Mucosa of stomach (tissue), 1 donor: Measurements from ENCODE around the gene MAPK1.
"Not testable (repeated sequence)": the region's sequence is repeated elsewhere in the genome, so short reads cannot be mapped to it uniquely, and the experiment has no call there.

ENCODE experiments used
- H3K27me3 ChIP-seq: one replicate; pipeline ENCODE4 v1.7.0; 2013; ENCODE audit warnings: mild to moderate bottlenecking, low read length; ENCODE audit not compliant: control insufficient read depth, insufficient read depth
- H3K36me3 ChIP-seq: one replicate; pipeline ENCODE4 v1.7.0; 2013; ENCODE audit warnings: low read length; ENCODE audit not compliant: control insufficient read depth, insufficient read depth
- H3K4me1 ChIP-seq: one replicate; pipeline ENCODE4 v1.7.0; 2013; ENCODE audit warnings: mild to moderate bottlenecking, low read length; ENCODE audit not compliant: control insufficient read depth, insufficient read depth
- H3K4me3 ChIP-seq: one replicate; pipeline ENCODE4 v1.7.0; 2013; ENCODE audit warnings: low read length
- H3K9ac ChIP-seq: one replicate; pipeline ENCODE4 v1.7.0; 2013; ENCODE audit warnings: mild to moderate bottlenecking, low read length, moderate library complexity
- H3K9me3 ChIP-seq: one replicate; pipeline ENCODE4 v1.7.0; 2013; ENCODE audit warnings: mild to moderate bottlenecking, low read length, moderate library complexity; ENCODE audit not compliant: control insufficient read depth
- donor health status: Pancreatic carcinoma.

MAPK1 gene

DNA sequence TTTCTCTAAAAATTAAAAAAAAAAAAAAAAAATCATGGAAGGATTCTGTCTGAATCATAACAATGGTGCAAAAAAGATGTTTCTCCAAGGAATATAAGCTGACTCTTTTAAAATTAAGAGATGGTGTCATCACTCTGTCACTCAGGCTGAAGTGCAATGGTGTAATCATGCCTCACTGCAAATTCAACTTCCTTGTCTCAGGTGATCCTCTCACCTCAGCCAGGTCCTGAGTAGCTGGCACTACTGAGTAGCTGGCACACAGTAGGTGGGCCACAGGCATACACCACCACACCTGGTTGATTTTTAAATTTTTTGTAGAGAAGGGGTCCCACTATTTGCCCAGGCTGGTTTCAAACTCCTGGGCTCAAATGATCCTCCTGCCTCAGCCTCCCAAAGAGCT lies 77.1 kb downstream of the MAPK1 start:
- no peaks in the 10 kb centered on the region for H3K27me3 ChIP-seq
- no peaks in the 10 kb centered on the region for H3K36me3 ChIP-seq
- no peaks in the 10 kb centered on the region for H3K9me3 ChIP-seq
- peaks cover 15% of the 10 kb centered on the region for H3K4me1 ChIP-seq
- H3K4me3 ChIP-seq, result no peak overlapping the region
- no peak overlapping the region for H3K9ac ChIP-seq

DNA sequence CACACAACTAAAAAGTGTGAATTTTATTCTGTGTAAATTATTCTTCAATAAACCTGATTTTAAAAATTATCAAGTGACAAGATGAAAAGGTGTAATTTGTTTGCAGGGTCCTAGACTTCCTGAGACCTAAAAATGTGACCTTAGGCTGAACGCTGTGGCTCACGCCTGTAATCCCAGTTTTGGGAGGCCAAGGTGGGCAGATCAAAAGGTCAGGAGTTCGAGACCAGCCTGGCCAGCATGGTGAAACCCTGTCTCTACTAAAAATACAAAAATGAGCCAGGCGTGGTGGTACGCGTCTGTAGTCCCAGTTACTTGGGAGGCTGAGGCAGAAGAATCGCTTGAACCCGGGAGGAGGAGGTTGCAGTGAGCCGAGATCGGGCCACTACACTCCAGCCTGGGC lies 79.9 kb downstream of the MAPK1 start:
- H3K27me3 ChIP-seq, H3K4me3 ChIP-seq, H3K9ac ChIP-seq, H3K9me3 ChIP-seq, H3K36me3 ChIP-seq: not testable (repeated sequence)
- H3K4me1 ChIP-seq, result peaks cover 15% of the 10 kb centered on the region

DNA sequence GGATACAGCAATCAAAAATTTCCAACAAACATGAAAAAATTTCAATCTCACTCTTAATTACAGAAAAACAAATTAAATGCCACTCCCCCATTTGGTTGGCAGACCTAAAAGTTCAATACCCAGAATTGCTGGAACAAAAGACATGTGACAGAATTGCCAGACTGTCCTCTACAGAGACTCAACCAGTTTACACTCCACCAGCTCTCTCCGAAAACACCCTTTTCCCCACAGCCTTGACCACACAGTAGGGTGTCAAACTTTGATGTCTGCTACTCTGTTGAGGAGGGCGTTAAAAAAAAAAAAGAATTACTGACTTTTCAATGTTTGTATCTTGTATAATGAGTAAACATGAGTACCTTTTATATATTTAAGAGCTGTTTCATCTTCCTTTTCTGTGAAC lies 87.2 kb downstream of the MAPK1 start:
- H3K36me3 ChIP-seq, result no peaks in the 10 kb centered on the region
- H3K9me3 ChIP-seq, result no peaks in the 10 kb centered on the region
- no peak overlapping the region for H3K9ac ChIP-seq
- H3K27me3 ChIP-seq, result no peaks in the 10 kb centered on the region
- no peaks in the 10 kb centered on the region for H3K4me1 ChIP-seq
- no peak overlapping the region for H3K4me3 ChIP-seq

DNA sequence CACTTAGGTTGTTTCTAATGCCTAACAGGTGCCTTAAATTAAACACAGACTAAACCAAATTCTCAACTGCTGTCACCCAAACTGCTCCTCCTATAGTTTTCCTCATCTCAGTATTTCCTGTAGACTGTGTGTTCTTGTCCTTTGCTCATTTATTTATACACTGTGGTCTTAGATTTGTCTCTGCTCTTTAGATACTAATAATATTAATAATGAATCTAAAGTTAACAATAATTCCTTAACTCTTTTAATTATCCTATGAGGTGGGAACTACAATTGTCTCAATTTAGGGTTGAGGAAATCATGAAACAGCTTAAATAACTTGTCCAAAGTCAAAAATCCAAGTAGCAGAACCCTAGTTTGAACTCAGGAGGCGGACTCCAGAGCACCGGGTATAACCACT lies 88.0 kb downstream of the MAPK1 start:
- Histone ChIP-seq H3K9me3 (no peaks in the 10 kb centered on the region), H3K36me3 (no peaks in the 10 kb centered on the region), H3K9ac (no peak overlapping the region), H3K4me3 (no peak overlapping the region), H3K27me3 (no peaks in the 10 kb centered on the region), H3K4me1 (peaks cover 3% of the 10 kb centered on the region)

DNA sequence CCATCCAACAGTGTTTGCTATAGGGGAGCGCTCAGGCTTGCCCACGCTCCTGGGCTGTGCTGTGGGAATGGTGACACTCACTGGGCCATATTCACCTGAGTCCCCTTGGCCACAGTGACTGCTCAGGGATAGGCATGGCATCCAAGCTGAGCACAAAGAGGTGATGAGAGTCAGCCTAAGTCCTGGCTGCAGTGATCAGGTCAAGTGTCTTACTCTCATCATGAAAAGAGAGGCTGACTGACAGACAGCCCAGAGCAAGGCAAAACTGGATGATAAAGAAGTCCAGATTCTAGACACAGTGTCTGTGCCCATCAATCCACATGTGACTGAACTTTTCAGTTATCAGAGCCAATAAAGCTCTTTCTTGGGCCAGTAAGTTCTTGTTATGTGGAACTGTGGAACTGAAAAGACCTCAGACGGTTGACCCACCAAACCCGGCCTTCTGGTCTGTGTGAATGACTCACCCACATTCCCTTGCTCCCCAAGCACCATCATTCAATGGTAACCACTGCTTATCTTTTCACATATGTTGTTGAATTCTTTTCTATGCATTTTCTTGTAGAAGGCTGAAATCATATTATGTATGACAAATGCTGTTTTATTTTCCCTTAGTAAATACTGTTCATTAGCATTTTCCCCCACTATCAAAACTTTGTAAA lies 88.6 kb downstream of the MAPK1 start:
- Histone ChIP-seq H3K9me3 (no peaks in the 10 kb centered on the region), H3K4me1 (peaks cover 3% of the 10 kb centered on the region), H3K27me3 (no peaks in the 10 kb centered on the region), H3K4me3 (no peak overlapping the region), H3K9ac (no peak overlapping the region), H3K36me3 (no peaks in the 10 kb centered on the region)

DNA sequence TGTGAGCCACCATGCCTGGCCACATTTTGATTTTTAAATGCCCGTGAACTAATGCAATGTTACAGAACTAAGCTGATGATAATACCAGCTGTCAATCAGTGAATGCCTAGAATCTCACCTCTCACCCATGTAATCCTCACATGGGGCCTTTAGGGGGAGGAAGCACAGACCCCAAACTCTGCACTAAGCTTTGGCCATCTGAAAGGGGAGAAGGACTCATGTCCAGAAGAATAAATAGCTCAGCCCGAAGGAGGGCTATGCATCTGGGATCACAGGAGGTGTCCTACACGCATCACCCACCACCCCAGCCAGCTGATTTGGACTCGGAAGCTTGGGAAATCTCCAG lies 95.8 kb downstream of the MAPK1 start:
- H3K9me3 ChIP-seq, result no peaks in the 10 kb centered on the region
- no peaks in the 10 kb centered on the region for H3K27me3 ChIP-seq
- peaks cover 3% of the 10 kb centered on the region for H3K36me3 ChIP-seq
- H3K4me3 ChIP-seq, result no peak overlapping the region
- H3K4me1 ChIP-seq, result peaks cover 3% of the 10 kb centered on the region
- H3K9ac ChIP-seq, result no peak overlapping the region

DNA sequence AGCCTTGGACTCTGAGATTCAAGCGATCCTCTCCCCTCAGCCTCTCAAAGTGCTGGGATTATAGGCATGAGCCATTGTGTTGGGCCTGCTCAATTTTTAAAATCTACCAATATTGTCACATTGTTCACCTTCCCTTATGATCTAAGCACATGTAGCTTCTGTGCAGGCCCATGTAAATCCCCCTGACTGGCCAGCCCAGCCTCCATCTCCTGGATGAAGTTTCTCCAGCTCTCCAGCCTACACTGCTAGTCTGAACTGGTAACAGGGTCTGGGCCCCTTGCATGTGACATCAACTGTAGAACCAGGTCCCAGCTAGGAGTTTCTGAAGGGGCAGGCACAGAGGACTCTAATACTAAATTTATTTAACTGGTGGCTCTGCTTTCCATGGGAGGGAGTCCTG lies 99.0 kb downstream of the MAPK1 start:
- no peaks in the 10 kb centered on the region for H3K27me3 ChIP-seq
- H3K4me1 ChIP-seq, result no peaks in the 10 kb centered on the region
- H3K9me3 ChIP-seq, result no peaks in the 10 kb centered on the region
- no peak overlapping the region for H3K4me3 ChIP-seq
- H3K9ac ChIP-seq, result no peak overlapping the region
- H3K36me3 ChIP-seq, result peaks cover 3% of the 10 kb centered on the region

DNA sequence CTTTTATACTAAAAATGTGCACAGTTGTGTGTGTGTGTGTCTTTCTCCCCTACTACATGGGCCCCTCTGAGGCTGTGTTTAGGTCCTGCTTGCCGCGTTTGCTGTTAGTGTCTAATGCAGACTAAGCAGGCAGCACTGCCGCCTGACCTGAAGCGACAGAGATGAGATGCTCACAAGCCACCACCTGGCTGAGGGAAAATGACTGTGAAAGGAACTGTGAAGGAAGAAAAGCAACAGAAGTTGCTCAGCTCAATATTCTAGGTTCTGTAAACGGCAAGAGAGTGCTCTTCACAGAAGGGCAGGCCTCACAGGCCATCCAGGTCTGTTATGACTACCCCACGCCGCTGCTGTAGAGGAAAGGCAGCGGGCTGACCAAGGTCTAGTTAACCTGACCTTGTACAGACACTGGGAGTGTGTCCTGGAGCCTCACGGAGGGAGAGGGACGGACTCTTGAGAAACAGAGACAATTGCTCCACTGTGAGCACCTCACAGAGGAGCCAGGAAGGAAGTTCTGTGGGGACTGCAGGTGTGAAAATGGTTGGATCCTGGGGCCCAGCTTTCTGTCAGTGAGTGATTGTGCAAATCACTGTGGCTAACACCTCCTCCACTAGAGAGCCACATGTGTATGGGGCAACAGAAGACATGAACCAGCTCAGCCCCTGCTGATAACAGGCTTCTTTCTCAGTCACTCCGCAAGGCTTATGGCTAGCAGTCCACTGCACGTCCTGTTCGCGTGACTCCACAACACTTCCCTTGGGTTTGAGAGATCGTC lies 100.6 kb downstream of the MAPK1 start:
- Histone ChIP-seq H3K36me3 (no peaks in the 10 kb centered on the region), H3K9ac (no peak overlapping the region), H3K4me1 (no peaks in the 10 kb centered on the region), H3K4me3 (no peak overlapping the region), H3K9me3 (no peaks in the 10 kb centered on the region), H3K27me3 (no peaks in the 10 kb centered on the region)

DNA sequence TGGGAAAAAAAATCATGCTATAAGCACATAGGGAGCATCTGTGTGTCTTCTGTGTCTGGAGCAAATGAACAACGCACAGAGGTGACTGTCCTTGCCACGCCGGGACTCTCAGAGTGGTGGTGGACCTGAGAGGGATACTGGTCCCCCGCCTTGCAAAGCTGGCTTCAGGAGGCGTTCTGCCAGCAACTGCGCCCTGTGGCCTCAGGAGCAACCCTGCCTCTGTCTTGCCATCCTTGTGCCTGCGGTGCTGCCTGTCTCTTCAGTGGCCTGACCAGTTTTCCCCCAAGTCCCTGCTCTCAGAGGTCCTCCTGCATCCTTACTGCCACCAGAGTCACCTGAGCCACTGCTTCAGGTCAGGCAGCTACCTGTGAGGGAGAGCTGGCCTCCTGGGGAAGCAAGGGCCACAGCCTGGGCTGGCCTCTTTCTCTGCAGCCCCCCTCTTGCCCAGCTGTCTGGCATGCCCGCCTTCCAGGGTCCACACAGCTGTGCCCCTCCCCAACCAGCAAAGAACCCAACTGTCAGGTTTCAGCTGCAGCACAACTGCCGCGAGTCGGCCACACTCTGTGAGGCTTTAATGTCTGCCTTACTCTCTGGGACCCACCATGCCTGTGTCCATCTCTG lies 101.4 kb downstream of the MAPK1 start:
- Histone ChIP-seq H3K4me1 (no peaks in the 10 kb centered on the region), H3K36me3 (no peaks in the 10 kb centered on the region), H3K9me3 (no peaks in the 10 kb centered on the region), H3K27me3 (no peaks in the 10 kb centered on the region), H3K4me3 (no peak overlapping the region), H3K9ac (no peak overlapping the region)

DNA sequence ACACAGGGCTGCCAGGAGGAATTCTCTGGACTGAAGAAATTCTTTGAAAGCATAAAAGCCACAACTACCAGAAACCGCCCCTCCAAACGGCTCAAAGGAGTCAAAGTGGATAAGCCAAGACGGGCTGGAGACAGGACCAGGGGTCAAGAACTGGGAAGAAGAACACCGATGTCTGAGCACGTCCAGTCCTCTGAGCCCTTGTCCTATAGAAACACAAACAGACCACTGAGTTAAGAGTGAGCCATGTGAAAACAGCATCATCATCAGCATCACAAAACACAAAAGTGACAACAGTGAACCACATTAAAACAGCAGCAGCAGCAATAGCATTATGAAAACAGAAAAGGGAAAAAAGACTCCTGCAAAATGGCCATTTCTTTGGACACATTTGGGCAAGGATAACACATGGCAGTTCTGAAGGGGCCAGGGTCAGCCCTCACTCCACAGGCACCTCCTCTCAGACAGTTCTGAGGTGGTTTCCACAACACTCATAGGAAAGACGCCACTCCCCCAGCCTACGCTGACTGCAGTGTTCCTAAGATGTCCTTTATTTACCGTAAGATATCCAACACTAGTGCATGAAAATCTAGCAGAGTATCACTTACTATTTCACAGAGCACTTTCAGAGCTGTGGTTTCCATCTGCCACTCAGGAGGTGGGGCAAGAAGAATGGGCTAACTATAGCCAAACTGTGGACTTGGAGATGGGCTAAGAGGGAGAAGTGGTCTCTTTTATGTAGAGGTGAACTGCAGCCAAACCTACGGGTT lies 103.2 kb downstream of the MAPK1 start:
- no peaks in the 10 kb centered on the region for H3K36me3 ChIP-seq
- H3K9me3 ChIP-seq, result no peaks in the 10 kb centered on the region
- H3K9ac ChIP-seq, result no peak overlapping the region
- no peaks in the 10 kb centered on the region for H3K27me3 ChIP-seq
- no peaks in the 10 kb centered on the region for H3K4me1 ChIP-seq
- no peak overlapping the region for H3K4me3 ChIP-seq

DNA sequence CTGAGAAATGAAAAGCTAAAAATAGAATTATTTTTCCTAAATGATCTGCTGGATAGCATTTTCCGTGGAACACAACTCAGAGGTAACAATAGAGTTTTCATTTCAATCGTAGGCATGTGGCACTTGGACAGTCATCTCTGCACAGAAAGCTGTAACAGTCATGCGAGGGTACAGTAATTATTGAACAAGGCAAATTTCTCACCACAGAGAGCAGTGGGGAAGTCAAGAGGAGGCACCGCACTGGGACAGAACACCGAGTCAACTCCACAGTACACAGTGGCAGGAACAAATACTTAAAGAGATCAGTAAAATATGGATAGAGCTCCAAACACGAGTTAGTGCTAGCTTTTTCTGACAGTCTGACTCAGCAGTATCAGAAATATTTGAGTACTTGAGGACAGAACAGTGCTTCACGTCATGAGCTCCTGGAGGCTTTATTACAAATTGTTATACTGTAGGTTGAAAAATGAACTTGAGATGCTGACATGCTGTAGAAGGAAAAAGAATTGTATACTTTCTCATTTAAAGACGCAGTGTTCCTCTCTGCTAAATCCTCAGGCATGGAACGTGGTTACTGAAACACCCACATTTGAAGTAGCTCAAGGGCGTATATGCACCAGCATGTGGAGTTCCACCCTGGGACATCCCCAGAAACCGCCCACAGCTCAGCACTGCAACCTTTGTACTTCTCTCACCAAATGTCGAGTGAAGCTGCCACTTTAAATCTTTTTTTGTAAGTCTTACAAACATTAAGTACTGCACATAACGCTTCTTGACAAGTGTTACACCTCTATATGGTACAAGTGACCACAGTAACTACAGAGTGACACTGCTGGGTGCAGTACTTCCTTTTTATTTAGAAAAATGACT lies 104.5 kb downstream of the MAPK1 start:
- H3K36me3 ChIP-seq, result no peaks in the 10 kb centered on the region
- no peaks in the 10 kb centered on the region for H3K9me3 ChIP-seq
- no peak overlapping the region for H3K9ac ChIP-seq
- no peaks in the 10 kb centered on the region for H3K27me3 ChIP-seq
- no peaks in the 10 kb centered on the region for H3K4me1 ChIP-seq
- no peak overlapping the region for H3K4me3 ChIP-seq
